Neural cell (in vitro differentiated cells): ENCODE measurements around the gene CACNB2. TPM values are rescaled to one million over a fixed set of nuclear protein-coding genes. Genes with fewer than 3 reads are reported as not detected.

Experiments
- H2AFZ ChIP-seq: fragments of 200-600, 300-800 bp; sonication (generic), shearing (Covaris generic); 2 replicates; pipeline ENCODE4 v1.6.0; 2014; ENCODE audit warnings: low read depth, mild to moderate bottlenecking, antibody characterized with exemption, low read length, moderate library complexity
- H3F3A ChIP-seq: fragments of 200-600 bp; shearing (Covaris generic); 2 replicates; pipeline ENCODE4 v1.6.1; 2016; ENCODE audit warnings: mild to moderate bottlenecking, moderate library complexity, mixed read lengths, antibody characterized with exemption, low read length; ENCODE audit not compliant: insufficient read depth, poor library complexity, severe bottlenecking
- H3K27ac ChIP-seq: fragments of 200-600, 300-800 bp; sonication (generic), shearing (Covaris generic); 2 replicates; pipeline ENCODE4 v1.5.1; 2014; ENCODE audit warnings: mild to moderate bottlenecking, low read length, moderate library complexity
- H3K27me3 ChIP-seq: fragments of 300-800, 200-600 bp; sonication (generic), shearing (Covaris generic); 2 replicates; pipeline ENCODE4 v1.6.0; 2014; ENCODE audit warnings: mild to moderate bottlenecking, low read depth, low read length, moderate library complexity; ENCODE audit not compliant: insufficient read depth
- H3K36me3 ChIP-seq: fragments of 300-800, 200-600 bp; sonication (generic), shearing (Covaris generic); 2 replicates; pipeline ENCODE4 v1.5.1; 2014; ENCODE audit warnings: mild to moderate bottlenecking, antibody characterized with exemption, low read length, moderate library complexity; ENCODE audit not compliant: insufficient read depth
- H3K4me2 ChIP-seq: fragments of 300-800, 200-600 bp; sonication (generic), shearing (Covaris generic); 2 replicates; pipeline ENCODE4 v1.6.0; 2014; ENCODE audit warnings: mild to moderate bottlenecking, low read length
- H3K4me3 ChIP-seq: fragments of 300-800, 200-600 bp; sonication (generic), shearing (Covaris generic); 2 replicates; pipeline ENCODE4 v1.5.1; 2014; ENCODE audit warnings: mild to moderate bottlenecking, low read length, moderate library complexity
- H3K79me2 ChIP-seq: fragments of 200-600 bp; shearing (Covaris generic); replicated peaks from 2 replicates; pipeline ENCODE4 v1.6.0; 2014; ENCODE audit warnings: mild to moderate bottlenecking, low read length, moderate library complexity; ENCODE audit not compliant: insufficient read depth
- H3K9ac ChIP-seq: fragments of 300-800, 200-600 bp; sonication (generic), shearing (Covaris generic); 2 replicates; pipeline ENCODE4 v1.6.1; 2016; ENCODE audit warnings: mild to moderate bottlenecking, low read length, mixed read lengths
- H3K9me2 ChIP-seq: fragments of 200-600 bp; shearing (Covaris generic); 2 replicates; pipeline ENCODE4 v1.6.1; 2016; ENCODE audit warnings: mild to moderate bottlenecking, low read length, mixed read lengths; ENCODE audit not compliant: insufficient read depth
- H3K9me3 ChIP-seq: fragments of 200-600, 300-800 bp; sonication (generic), shearing (Covaris generic); 2 replicates; pipeline ENCODE4 v1.6.1; 2016; ENCODE audit warnings: mild to moderate bottlenecking, mixed run types, low read length, moderate library complexity, mixed read lengths
- H4K20me1 ChIP-seq: fragments of 200-600 bp; shearing (Covaris generic); 2 replicates; pipeline ENCODE4 v1.6.1; 2016; ENCODE audit warnings: mild to moderate bottlenecking, mixed run types; ENCODE audit not compliant: insufficient read depth
- CTCF ChIP-seq: fragments of 450-650 bp; IDR thresholded peaks from 2 replicates; pipeline ENCODE4 v1.5.1; 2014; ENCODE audit warnings: antibody characterized with exemption, mild to moderate bottlenecking, moderate library complexity; ENCODE audit not compliant: poor library complexity, severe bottlenecking
- EP300 ChIP-seq: fragments of 450-650 bp; conservative IDR thresholded peaks from 2 replicates; pipeline ENCODE4 v1.6.1; 2014; ENCODE audit warnings: antibody characterized with exemption, mild to moderate bottlenecking, moderate library complexity; ENCODE audit not compliant: poor library complexity, severe bottlenecking
- EZH2 ChIP-seq: fragments of 200-600, 300-800 bp; shearing (Covaris generic), sonication (generic); IDR thresholded peaks from 2 replicates; pipeline ENCODE4 v1.6.1; 2014; ENCODE audit warnings: antibody characterized with exemption, low read length, borderline replicate concordance, mild to moderate bottlenecking; ENCODE audit not compliant: insufficient read depth, poor library complexity, severe bottlenecking
- MXI1 ChIP-seq: fragments of 450-650 bp; conservative IDR thresholded peaks from 2 replicates; pipeline ENCODE4 v1.6.1; 2014; ENCODE audit warnings: antibody characterized with exemption, mild to moderate bottlenecking; ENCODE audit not compliant: poor library complexity, severe bottlenecking
- POLR2AphosphoS5 ChIP-seq: IDR thresholded peaks from 2 replicates; pipeline ENCODE4 v1.6.1; 2012
- RAD21 ChIP-seq: fragments of 450-650 bp; conservative IDR thresholded peaks from 2 replicates; pipeline ENCODE4 v1.6.1; 2014; ENCODE audit warnings: antibody characterized with exemption, mild to moderate bottlenecking, moderate library complexity
- REST ChIP-seq: IDR thresholded peaks from 2 replicates; pipeline ENCODE4 v1.6.1; 2012; ENCODE audit warnings: borderline replicate concordance
- SMC3 ChIP-seq: fragments of 450-650 bp; conservative IDR thresholded peaks from 2 replicates; pipeline ENCODE4 v1.6.1; 2014; ENCODE audit warnings: antibody characterized with exemption, mild to moderate bottlenecking, moderate library complexity; ENCODE audit not compliant: poor library complexity
- TAF1 ChIP-seq: IDR thresholded peaks from 2 replicates; pipeline ENCODE4 v1.6.1; 2012; ENCODE audit warnings: low read depth
- polyA plus RNA-seq: library from polyadenylated mRNA; depleted of rRNA; stranded (reverse); fragments of >200 nt; gene quantifications from 2 replicates; pipeline ENCODE4 v1.2.3, GENCODE V29; 2014

Gene CACNB2
- polyA plus RNA-seq, 1 donor from 2014 or later, result 14.3 TPM

GRCh38 chr10:18217577-18217976 is 77.4 kb downstream of the CACNB2 start:
- Histone ChIP-seq H3K27me3 (no peaks in the 10 kb centered on the region), H3K79me2 (no peaks in the 10 kb centered on the region), H3K4me3 (no peak overlapping the region), H3K4me2 (no peak overlapping the region), H2AFZ (no peak overlapping the region), H3K36me3 (no peaks in the 10 kb centered on the region), H3K27ac (no peak overlapping the region), H3F3A (no peaks in the 10 kb centered on the region), H3K9me2 (no peaks in the 10 kb centered on the region), H3K9me3 (no peaks in the 10 kb centered on the region), H4K20me1 (no peaks in the 10 kb centered on the region), H3K9ac (no peak overlapping the region)
- TF ChIP-seq TAF1 (no peak), REST (no peak), EP300 (no peak), SMC3 (no peak), RAD21 (no peak), POLR2AphosphoS5 (no peak)

- TF ChIP-seq CTCF, result no peak
- no peak for TF ChIP-seq RAD21
- TF ChIP-seq SMC3, result no peak
- no peak for TF ChIP-seq POLR2AphosphoS5
- TF ChIP-seq MXI1, result no peak
- no peak for TF ChIP-seq EZH2
- TF ChIP-seq REST, result no peak
- TF ChIP-seq TAF1, result no peak
- no peak for TF ChIP-seq EP300
- Histone ChIP-seq H3K27me3 (no peaks in the 10 kb centered on the region), H3F3A (no peaks in the 10 kb centered on the region), H4K20me1 (no peaks in the 10 kb centered on the region), H3K9me3 (no peaks in the 10 kb centered on the region), H3K4me3 (no peak overlapping the region), H3K9ac (no peak overlapping the region), H2AFZ (no peak overlapping the region), H3K4me2 (no peak overlapping the region), H3K9me2 (no peaks in the 10 kb centered on the region), H3K36me3 (no peaks in the 10 kb centered on the region), H3K79me2 (no peaks in the 10 kb centered on the region), H3K27ac (no peak overlapping the region)
Measured at GRCh38 chr10:18219146-18219545, 78.9 kb downstream of the CACNB2 start.
